ENCODE results near the gene ZBED5.
A peak's percentile ranks its signal among the peaks of the same experiment; 100 is the strongest.

Gene ZBED5

DNA sequence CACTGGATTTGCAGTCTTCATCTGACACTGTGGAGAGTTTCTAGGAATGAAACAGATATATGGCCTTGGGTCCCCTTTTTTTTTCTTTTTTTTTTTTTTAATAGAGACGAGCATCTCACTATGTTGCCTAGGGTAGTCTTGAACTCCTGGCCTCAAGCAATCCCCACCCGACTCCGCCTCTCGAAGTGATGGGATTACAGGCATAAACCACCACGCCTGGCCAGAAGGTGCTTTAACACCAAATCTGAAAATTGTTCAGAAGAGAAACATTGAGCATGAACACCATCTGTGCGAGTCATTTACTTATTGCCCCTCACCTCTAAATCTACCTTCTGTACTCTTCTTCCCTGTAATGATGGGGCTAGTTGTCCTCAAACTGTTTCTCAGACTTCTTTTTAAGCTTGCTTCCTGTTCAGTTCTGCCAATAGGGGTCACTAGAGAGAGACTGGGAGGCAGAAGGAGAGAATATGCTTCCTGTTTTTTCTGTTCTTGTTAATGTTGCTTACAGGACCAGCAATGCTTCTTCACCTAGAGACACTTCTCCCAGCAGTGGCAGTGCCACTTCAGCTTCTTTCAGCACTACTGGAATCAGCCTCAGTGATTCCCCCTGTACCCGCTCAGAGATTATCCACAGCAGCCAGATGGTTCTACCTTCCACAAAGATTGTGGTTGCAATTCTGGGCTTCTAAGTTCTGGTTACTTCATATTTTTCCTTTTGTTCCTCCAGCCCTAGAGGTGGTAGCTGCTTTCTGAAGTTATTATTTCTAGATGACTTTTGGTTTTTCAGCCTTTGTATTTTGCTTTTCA lies 20.8 kb upstream of the ZBED5 start:
- no peak for DNase-seq (ENCODE audit: low read depth in 3 of 3, low spot score in 1 of 3)

DNA sequence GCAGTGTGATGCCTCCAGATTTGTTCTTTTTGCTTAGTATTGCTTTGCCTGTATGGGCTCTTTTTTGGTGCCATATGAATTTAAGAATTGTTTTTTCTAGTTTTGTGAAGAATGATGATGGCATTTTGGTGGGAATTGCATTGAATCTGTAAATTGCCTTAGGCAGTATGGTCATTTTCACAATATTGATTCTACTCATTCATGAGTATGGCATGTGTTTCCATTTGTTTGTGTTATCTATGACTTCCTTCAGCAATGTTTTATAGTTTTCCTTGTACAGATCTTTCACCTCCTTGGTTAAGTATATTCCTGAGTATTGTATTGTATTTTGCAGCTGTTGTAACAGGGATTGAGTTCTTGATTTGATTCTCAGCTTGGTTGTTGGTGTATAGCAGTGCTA lies 18.3 kb upstream of the ZBED5 start:
- DNase-seq (ENCODE audit: low read depth in 3 of 3, low spot score in 1 of 3): no peak

DNA sequence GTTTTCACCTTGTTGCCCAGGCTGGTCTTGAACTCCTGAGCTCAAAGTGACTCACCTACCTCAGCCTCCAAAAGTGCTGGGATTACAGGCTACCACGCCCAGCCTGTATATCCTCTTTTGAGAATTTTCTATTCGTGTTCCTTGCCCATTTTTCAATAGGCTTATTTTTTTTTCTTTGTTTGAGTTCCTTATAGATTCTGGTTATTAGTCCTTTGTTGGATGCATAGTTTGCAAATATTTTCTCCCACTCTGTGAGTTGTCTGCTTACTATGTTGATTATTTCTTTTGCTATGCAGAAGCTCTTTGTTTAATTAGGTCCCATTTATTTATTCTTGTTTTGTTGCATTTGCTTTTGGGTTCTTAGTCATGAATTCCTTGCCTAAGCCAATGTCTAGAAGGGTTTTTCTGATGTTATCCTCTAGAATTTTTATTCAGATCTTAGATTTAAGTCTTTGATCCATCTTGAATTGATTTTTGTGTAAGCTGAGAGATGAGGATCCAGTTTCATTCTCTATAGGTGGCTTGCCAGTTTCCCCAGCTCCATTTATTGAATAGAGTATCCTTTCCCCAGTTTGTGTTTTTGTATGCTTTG lies 17.7 kb upstream of the ZBED5 start:
- DNase-seq (ENCODE audit: low read depth in 3 of 3, low spot score in 1 of 3): no peak

DNA sequence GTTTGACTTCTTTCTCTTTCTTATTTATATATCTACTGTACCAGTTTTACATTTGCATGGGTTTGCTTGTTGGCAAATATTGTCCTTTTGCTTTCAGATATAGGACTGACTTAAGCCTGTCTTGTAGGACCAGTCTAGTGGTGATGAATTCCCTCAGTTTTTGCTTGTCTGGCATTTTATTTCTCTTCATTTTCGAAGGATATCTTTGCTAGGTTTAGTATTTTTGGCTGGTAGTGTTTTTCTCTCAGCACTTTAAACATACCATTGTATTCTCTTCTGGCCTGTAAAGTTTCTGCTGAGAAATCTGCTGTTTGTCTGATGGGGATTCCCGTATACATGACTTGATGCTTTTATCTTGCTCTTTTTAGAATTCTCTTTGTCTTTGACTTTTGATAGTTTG lies 14.2 kb upstream of the ZBED5 start:
- DNase-seq (ENCODE audit: low read depth in 3 of 3, low spot score in 1 of 3): no peak

DNA sequence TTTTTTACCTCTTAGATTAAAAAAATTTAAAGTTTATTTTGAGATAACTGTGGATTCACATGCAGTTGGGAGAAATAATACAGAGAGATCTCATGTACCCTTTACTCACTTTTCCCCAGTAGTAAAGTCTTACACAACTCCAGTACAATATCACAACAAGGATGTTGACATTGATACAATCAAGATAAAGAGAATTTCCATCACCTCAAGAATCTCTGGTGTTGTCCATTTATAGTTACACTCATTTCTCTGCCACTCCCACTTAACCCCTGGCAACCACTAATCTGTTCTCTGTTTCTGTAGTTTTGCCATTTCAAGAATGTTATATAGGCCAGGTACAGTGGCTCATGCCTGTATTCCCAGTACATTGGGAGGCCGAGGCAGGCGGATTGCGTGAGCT lies 10.5 kb upstream of the ZBED5 start:
- DNase-seq (ENCODE audit: low read depth in 3 of 3, low spot score in 1 of 3): no peak

DNA sequence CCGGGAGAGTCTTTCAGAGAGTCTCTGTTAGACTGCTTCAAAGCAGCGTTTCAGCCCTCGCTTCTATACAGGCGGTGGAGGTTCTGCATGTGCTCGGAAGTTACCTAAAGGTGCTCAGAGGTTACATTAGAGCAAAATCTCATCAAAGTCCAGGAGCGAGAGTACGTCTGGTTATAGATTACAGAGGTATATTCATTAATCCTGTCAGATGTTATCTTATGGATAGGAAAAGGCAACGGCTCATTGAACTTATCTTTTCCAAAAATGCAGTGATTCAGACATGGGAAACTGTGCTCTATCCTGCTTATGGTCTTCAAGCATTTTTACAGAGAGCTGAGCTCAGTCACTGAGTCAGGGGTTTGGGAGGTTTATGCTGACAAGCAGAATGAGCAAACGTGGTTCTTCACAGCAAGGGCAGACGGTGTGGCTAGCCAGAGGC lies 9.1 kb upstream of the ZBED5 start:
- no peak for DNase-seq (ENCODE audit: low read depth in 3 of 3, low spot score in 1 of 3)

- no peak for DNase-seq (ENCODE audit: low read depth in 3 of 3, low spot score in 1 of 3)
Measured at GRCh38 chr11:10865837-10866270, 8.0 kb upstream of the ZBED5 start.

DNA sequence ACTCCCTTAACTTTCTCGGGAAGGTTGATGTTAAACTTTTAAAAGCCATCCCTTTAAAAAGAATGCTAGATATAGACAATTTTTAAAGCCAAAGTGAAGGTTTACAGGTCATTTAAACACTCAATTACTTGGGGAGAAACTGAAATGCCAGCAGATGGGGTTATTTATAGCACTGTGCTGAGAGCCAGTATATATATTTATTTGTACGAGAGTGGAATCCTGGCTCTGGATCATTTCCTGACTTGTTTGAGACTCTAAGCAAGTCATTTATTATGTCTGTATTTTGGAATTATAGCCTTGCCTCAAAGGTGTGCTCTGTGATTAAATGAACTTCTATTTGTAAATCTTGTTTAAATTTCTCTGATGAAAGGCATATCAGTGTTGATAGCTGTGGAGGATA lies 6.8 kb upstream of the ZBED5 start:
- DNase-seq (ENCODE audit: low read depth in 3 of 3, low spot score in 1 of 3): no peak

GRCh38 chr11:10862446-10862845 lies 4.6 kb upstream of the ZBED5 start:
- DNase-seq (ENCODE audit: low read depth in 3 of 3, low spot score in 1 of 3): no peak

DNA sequence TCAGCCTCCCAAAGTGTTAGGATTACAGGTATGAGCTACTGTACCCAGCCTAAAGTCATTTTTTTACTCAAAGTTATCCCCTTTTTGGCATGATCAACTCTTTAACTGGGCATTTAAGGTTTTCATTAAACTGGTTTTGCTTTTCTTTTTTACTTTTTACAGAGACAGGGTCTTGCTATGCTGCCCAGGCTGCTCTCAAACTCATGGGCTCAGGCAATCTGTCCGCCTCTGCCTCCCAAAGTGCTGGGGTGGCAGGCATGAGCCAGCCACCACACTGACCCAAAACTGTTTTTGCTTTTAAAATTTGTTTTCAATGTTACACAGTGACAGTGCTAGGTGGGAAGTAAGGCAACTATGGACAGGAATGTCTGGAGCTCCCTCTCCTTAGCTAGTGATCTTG lies 3.9 kb upstream of the ZBED5 start:
- DNase-seq (ENCODE audit: low read depth in 3 of 3, low spot score in 1 of 3): no peak

DNA sequence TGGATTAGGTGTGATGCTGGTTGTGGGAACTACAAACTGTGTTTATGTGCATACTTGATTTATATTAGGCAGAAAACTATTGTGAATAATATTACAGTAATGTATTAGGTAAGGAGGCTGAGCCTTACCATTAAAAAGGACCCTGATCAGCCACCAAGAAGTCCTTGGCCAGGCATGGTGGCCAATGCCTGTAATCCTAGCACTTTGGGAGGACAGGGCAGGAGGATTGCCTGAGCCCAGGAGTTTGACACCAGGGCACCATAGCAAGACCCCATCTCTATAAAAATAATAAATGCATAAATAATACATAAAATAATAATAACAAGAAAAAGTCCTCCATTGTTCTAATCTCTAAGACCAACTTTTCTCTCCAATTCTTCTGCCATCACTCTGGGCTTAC lies 3.2 kb upstream of the ZBED5 start:
- no peak for DNase-seq (ENCODE audit: low read depth in 3 of 3, low spot score in 1 of 3)

DNA sequence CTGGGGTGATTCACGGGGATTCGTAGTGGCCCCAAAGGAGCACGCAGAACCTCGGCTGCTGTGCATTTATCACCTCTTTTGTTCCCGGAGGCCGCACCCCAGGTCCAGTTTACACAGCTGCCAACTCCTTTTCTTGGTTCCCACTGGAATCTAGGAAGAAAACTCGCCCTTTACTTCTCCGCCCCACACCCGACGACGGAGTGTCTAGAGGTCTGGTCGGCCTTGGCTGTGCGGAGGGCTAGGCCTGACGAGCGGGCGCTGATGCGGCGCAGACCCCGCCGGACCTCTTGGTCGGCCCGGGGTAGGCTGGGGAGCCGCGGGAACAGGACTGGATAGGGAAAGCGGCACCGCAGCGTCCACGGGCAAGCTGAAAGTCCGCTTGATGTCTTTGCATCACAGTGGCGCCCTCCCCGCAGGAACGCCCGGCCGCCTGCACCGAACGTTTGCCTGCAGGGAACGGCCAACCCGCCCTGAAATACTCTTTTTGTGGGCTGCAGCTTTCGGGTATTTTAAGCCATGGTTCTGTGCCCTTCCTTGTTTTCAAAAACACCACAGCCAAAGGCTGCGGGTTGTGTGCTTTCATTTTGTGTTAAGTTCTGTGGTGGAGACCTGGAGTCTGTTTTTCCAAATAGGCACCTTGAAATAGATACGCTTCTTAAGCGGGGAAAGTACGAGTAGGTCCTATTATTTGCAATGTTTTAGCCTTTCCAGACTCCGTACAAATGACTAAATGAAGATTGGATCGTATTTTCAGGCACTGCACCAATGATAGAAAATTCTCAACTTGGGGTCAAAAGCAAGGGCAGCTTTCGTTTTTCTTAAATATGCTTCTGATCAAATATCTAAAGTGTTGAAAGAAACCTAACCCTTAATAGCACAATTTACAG lies 829 bp upstream of the ZBED5 start:
- peak in 2 of 3 donors; percentile 6 to 26 for DNase-seq (ENCODE audit: low read depth in 3 of 3, low spot score in 1 of 3)

- no peak for DNase-seq (ENCODE audit: low read depth in 3 of 3, low spot score in 1 of 3)
Measured at GRCh38 chr11:10857459-10857708, 469 bp downstream of the ZBED5 start.

GRCh38 chr11:10856689-10857458 lies 979 bp downstream of the ZBED5 start:
- DNase-seq (ENCODE audit: low read depth in 3 of 3, low spot score in 1 of 3): no peak

DNA sequence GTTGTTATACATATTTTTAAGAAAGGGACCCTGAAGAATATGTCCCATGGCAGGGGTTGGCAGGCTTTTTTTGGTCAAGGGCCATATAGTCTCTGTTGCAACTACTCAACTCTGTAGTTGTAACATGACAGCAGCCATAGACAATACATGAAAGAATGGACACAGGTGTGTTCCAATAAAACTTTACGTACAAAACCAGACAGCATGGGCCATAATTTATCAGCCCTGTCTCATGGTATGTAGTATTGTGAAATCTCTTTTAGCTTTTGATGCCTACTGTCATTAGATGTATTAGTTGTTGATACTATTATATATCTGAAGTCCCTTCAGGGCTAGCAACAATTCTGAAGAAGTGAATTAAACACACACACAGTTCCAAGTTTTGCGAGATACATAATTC lies 2.6 kb downstream of the ZBED5 start:
- no peak for DNase-seq (ENCODE audit: low read depth in 3 of 3, low spot score in 1 of 3)

- no peak for DNase-seq (ENCODE audit: low read depth in 3 of 3, low spot score in 1 of 3)
Measured at GRCh38 chr11:10847960-10848860, 9.6 kb downstream of the ZBED5 start.

- DNase-seq (ENCODE audit: low read depth in 3 of 3, low spot score in 1 of 3): no peak
Measured at GRCh38 chr11:10846660-10847059, 11.2 kb downstream of the ZBED5 start.

GRCh38 chr11:10845589-10845988 lies 12.3 kb downstream of the ZBED5 start:
- DNase-seq (ENCODE audit: low read depth in 3 of 3, low spot score in 1 of 3): no peak

DNA sequence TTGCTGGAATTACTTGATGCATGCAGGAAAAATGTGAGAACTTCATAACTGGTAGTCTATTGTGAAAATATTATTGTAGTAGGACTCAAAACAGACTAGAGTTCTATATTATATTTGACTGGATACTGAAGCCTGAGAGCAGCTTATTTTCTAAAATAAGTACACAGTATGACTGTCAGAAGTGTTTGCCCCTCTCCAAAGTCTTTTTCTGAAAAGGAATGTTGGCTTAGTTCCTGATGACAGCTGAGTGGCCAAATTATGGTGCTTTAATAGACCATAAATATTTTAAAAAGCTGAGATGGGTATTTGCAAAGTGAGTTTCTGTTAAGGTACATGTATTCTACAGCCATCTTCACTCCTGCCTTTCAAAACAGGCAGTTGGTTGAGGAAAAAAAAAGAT lies 13.1 kb downstream of the ZBED5 start:
- no peak for DNase-seq (ENCODE audit: low read depth in 3 of 3, low spot score in 1 of 3)

- no peak for DNase-seq (ENCODE audit: low read depth in 3 of 3, low spot score in 1 of 3)
Measured at GRCh38 chr11:10844356-10844755, 13.5 kb downstream of the ZBED5 start.

All from stimulated activated CD4-positive, alpha-beta T cell treated with anti-CD3 and anti-CD28 coated beads, TNF-alpha, amount 100 ng/mL, for 1 hour (primary cell).